Measurements from ENCODE around the gene TSPAN31.

TSPAN31 gene

DNA sequence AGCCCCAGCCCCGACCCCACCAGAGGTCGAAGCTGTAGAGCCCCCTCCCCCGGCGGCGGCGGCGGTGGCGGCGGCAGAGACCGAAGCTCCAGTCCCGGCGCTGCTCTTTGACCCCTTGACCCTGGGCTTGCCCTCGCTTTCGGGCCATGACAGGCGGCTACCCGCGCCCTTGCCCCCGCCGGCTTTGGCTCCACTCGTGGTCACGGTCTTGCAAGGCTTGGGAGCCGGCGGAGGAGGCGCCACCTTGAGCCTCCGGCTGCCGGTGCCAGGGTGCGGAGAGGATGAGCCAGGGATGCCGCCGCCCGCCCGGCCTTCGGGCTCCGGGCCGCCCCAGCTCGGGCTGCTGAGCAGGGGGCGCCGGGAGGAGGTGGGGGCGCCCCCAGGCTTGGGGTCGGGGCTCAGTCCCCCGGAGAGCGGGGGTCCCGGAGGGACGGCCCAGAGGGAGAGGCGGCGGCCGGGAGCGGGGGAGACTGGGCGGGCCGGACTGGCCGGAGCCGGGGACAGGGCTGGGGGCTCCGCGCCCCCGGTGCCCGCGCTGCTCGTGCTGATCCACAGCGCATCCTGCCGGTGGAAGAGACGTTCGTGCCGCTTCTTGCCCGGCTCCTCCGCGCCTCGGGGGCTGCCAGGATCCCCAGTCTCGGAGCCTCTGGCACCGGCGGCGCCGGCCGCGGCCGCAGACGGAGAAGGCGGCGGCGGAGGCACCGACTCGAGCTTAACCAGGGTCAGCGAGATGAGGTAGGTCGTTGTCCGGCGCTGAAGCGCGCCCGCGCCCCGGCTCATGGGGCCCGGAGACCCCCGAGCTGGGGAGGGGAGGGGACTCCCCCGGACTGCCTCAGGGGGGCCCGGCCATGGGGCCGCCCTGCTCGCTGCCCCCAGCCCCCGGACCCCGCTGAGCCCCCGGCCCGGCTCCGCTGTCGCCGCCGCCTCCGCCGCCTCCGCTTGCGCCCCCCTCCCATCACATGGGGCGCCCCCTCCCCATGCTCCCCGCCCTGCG, 7.1 kb upstream of the TSPAN31 start:
- H3K27ac ChIP-seq = no peak overlapping the region
- TF ChIP-seq, protein P1, sequence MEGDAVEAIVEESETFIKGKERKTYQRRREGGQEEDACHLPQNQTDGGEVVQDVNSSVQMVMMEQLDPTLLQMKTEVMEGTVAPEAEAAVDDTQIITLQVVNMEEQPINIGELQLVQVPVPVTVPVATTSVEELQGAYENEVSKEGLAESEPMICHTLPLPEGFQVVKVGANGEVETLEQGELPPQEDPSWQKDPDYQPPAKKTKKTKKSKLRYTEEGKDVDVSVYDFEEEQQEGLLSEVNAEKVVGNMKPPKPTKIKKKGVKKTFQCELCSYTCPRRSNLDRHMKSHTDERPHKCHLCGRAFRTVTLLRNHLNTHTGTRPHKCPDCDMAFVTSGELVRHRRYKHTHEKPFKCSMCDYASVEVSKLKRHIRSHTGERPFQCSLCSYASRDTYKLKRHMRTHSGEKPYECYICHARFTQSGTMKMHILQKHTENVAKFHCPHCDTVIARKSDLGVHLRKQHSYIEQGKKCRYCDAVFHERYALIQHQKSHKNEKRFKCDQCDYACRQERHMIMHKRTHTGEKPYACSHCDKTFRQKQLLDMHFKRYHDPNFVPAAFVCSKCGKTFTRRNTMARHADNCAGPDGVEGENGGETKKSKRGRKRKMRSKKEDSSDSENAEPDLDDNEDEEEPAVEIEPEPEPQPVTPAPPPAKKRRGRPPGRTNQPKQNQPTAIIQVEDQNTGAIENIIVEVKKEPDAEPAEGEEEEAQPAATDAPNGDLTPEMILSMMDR (IDR thresholded peaks at IDR 0.05) = no peak
- H3K27me3 ChIP-seq = no peaks in the 10 kb centered on the region
- H3K4me3 ChIP-seq (ENCODE audit: low read depth in 1 of 2, low read length in 1 of 2) = no peak overlapping the region
- H3K9me3 ChIP-seq = no peaks in the 10 kb centered on the region
- H3K4me1 ChIP-seq (ENCODE audit: control insufficient read depth in 1 of 2, insufficient read depth in 1 of 2, low read depth in 1 of 2, low read length in 1 of 2) = peaks cover 38 to 39% of the 10 kb centered on the region in 2 experiments
- peaks cover 70% of the 10 kb centered on the region for H3K36me3 ChIP-seq

DNA sequence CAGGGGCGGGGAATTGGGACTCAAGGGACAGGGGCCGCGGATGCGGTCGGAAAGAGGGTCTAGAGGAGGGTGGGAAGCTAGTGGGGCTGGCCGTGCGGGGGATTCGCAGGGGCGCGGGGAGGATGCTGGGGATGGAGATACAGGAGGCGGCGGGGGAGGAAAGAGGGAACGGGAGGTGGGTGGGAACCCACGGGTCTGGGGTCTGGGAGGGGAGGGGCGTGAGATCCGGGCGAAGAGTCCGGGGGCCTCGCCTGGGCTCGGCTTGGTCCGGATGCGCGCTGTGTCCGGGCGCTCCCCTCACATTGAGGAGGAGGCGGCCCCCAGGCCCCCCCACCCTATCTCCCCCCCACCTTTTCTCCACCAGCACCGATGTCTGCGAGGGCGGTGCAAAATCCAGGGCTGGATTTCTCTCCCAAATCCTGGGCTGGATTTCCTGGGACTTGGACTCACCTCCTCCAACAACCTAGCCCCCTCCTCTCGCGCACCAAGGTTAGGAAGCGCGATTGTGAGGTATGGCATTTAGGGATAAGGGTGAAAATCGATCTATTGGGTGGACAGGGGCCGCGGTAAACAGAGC, 6.1 kb upstream of the TSPAN31 start, which contains the start of gene AGAP2:
Gene AGAP2, minus strand, starts transcription at position 82 of the 577 bp plus-strand sequence. CDS start 496 bp downstream, outside the sequence.
- Histone ChIP-seq H3K27me3 (no peaks in the 10 kb centered on the region), H3K27ac (peak within 1 kb of the TSS; percentile 94), H3K4me3 (ENCODE audit: low read depth in 1 of 2, low read length in 1 of 2) (no peak within 1 kb of the TSS), H3K4me1 (ENCODE audit: control insufficient read depth in 1 of 2, insufficient read depth in 1 of 2, low read depth in 1 of 2, low read length in 1 of 2) (peaks cover 45 to 48% of the 10 kb centered on the region in 2 experiments), H3K9me3 (no peaks in the 10 kb centered on the region), H3K36me3 (peaks cover 60% of the 10 kb centered on the region)
- TF ChIP-seq, protein P1 (IDR thresholded peaks at IDR 0.05) = no peak

DNA sequence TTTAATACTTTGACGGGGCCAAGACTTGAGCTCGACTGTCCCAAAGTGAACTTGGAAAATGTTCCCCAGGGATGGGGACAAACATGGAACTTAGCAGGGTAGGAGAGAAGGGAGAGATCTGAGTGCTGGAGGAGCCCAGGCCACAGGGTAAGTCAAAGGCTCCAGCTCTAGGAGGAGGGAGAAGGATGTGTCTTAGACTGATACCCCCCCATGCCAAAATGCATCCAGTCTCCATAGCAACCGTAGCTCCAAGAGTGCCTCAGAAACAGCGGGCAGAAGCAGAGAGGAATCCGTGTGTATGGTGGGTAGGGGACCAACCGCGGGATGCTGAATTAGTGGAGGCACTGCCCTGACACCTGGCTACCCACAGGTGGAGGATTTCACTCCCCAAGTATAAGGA, 5.5 kb upstream of the TSPAN31 start:
- H3K27ac ChIP-seq = peak overlapping the region; percentile 94
- H3K9me3 ChIP-seq = no peaks in the 10 kb centered on the region
- TF ChIP-seq, protein P1 (IDR thresholded peaks at IDR 0.05) = no peak
- H3K4me1 ChIP-seq (ENCODE audit: control insufficient read depth in 1 of 2, insufficient read depth in 1 of 2, low read depth in 1 of 2, low read length in 1 of 2) = peaks cover 51 to 54% of the 10 kb centered on the region in 2 experiments
- H3K36me3 ChIP-seq = peaks cover 54% of the 10 kb centered on the region
- no peak overlapping the region for H3K4me3 ChIP-seq (ENCODE audit: low read depth in 1 of 2, low read length in 1 of 2)
- H3K27me3 ChIP-seq = no peaks in the 10 kb centered on the region

DNA sequence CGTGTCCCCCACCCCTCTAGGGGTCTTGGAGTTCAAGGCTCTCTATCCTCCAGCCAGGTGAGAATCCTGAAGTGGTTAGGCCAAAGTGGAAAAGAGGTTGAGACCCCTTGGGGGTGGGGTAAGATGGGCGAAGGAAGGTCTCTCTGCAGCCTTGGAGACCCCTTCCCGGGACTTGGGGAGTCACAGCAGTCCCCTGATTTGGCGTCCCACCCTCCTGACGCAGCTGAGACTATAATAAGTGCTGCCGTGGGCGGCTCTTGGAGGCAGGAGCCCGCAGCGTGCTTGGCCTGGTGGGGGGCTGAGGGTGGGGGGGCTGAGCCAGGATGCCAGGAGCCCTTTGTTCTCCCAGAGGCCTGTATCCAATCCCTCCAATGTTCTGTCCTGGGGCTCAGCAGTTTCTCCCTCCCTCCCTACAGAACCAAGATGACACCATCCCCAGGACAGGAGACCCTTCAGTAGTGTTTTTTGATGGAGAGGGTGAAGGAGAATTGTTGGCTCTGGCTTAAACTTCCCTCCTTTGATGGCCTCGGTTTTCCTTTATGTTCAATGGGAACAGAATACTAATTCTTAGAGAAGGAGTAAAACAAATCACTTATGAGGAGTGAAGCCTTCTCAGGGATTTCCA, 4.8 kb upstream of the TSPAN31 start:
- Histone ChIP-seq H3K9me3 (no peaks in the 10 kb centered on the region), H3K4me3 (ENCODE audit: low read depth in 1 of 2, low read length in 1 of 2) (peak overlapping the region; percentile 61 to 72), H3K27me3 (no peaks in the 10 kb centered on the region), H3K27ac (peak overlapping the region; percentile 94), H3K4me1 (ENCODE audit: control insufficient read depth in 1 of 2, insufficient read depth in 1 of 2, low read depth in 1 of 2, low read length in 1 of 2) (peaks cover 56 to 60% of the 10 kb centered on the region in 2 experiments), H3K36me3 (peaks cover 48% of the 10 kb centered on the region)
- TF ChIP-seq, protein P1 (IDR thresholded peaks at IDR 0.05) = no peak

DNA sequence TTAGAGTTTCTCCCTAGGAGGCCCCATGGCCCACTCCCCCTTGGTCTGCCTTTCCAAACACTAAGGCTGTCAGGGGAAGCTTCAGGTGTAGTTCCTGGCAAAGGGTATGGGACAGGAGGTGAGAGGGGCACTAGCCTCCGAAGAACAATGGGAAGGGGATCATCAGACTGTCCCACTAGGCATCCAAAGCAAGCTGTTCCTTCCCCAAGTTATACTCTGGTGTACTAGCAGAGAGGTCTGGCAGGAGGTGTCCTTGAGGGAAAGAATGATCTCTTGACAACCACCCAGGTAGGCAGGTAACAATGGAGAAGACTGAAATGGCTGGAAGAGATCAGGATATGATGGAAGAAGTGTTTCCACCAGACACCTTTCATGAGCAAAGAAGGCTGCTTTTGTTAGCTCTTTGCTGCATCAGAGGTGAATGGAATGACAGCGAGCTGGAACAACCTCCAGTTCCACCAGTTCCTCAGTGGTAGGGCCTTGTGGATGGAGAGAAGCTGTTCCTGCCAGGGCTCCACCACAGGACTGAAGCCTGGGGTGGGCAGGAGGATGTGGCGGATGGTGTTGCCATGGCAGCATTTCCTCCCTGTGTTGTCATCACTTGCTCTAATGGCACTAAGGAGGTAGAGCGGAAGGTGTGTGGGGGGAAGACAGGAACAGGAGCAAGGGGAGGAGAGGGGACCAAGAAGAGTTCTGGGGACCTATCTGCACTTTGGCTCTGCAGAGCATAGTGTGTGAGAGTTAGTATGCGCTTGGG, 4.0 kb upstream of the TSPAN31 start:
- no peaks in the 10 kb centered on the region for H3K9me3 ChIP-seq
- peak overlapping the region; percentile 61 to 72 for H3K4me3 ChIP-seq (ENCODE audit: low read depth in 1 of 2, low read length in 1 of 2)
- H3K4me1 ChIP-seq (ENCODE audit: control insufficient read depth in 1 of 2, insufficient read depth in 1 of 2, low read depth in 1 of 2, low read length in 1 of 2) = peaks cover 63 to 69% of the 10 kb centered on the region in 2 experiments
- H3K27me3 ChIP-seq = no peaks in the 10 kb centered on the region
- peak overlapping the region; percentile 94 for H3K27ac ChIP-seq
- peaks cover 40% of the 10 kb centered on the region for H3K36me3 ChIP-seq
- TF ChIP-seq, protein P1 (IDR thresholded peaks at IDR 0.05) = no peak
